IPS-18a (cell line): ENCODE results near the gene TAF11L14.
"Not testable (repeated sequence)": the region's sequence is repeated elsewhere in the genome, so short reads cannot be mapped to it uniquely, and the experiment has no call there.

ENCODE experiments used
- H3K27ac ChIP-seq: one replicate; pipeline ENCODE4 v1.5.1; 2013; ENCODE audit warnings: low read length
- H3K27me3 ChIP-seq: one replicate; pipeline ENCODE4 v1.6.1; 2013; ENCODE audit warnings: mild to moderate bottlenecking, low read length; ENCODE audit not compliant: control insufficient read depth, insufficient read depth
- H3K36me3 ChIP-seq: one replicate; pipeline ENCODE4 v1.6.1; 2013; ENCODE audit warnings: low read depth, low read length; ENCODE audit not compliant: control insufficient read depth
- H3K4me1 ChIP-seq: one replicate; pipeline ENCODE4 v1.6.1; 2013; ENCODE audit warnings: low read depth, low read length; ENCODE audit not compliant: control insufficient read depth
- H3K4me3 ChIP-seq: one replicate; pipeline ENCODE4 v1.5.1; 2013; ENCODE audit warnings: low read length
- H3K9ac ChIP-seq: one replicate; pipeline ENCODE4 v1.6.1; 2013; ENCODE audit warnings: mild to moderate bottlenecking, low read length, moderate library complexity
- H3K9me3 ChIP-seq: one replicate; pipeline ENCODE4 v1.6.1; 2013; ENCODE audit warnings: low read depth, low read length; ENCODE audit not compliant: control insufficient read depth

TAF11L14 gene

GRCh38 chr5:17634160-17634559 is at the start of gene TAF11L14:
Gene TAF11L14, plus strand, starts transcription at chr5:17634460.
- no peaks in the 10 kb centered on the region for H3K36me3 ChIP-seq
- H3K4me1 ChIP-seq: no peaks in the 10 kb centered on the region
- H3K9me3 ChIP-seq: no peaks in the 10 kb centered on the region
- no peaks in the 10 kb centered on the region for H3K27me3 ChIP-seq
- no peak within 1 kb of the TSS for H3K27ac ChIP-seq
- no peak within 1 kb of the TSS for H3K4me3 ChIP-seq
- H3K9ac ChIP-seq: no peak within 1 kb of the TSS

GRCh38 chr5:17585658-17586057 is 48.6 kb upstream of the TAF11L14 start, which contains the start of gene TAF11L7:
Gene TAF11L7, minus strand, starts transcription at chr5:17585758.
- H3K4me1 ChIP-seq, H3K9ac ChIP-seq, H3K27me3 ChIP-seq, H3K27ac ChIP-seq, H3K36me3 ChIP-seq, H3K9me3 ChIP-seq, H3K4me3 ChIP-seq: not testable (repeated sequence)

GRCh38 chr5:17590860-17591259 is 43.4 kb upstream of the TAF11L14 start, which contains the start of gene TAF11L8:
Gene TAF11L8, minus strand, starts transcription at chr5:17590960.
- H3K27me3 ChIP-seq, H3K4me3 ChIP-seq, H3K4me1 ChIP-seq, H3K9me3 ChIP-seq, H3K27ac ChIP-seq, H3K36me3 ChIP-seq, H3K9ac ChIP-seq: not testable (repeated sequence)

GRCh38 chr5:17594255-17594654 is 40.0 kb upstream of the TAF11L14 start, which contains the start of gene TAF11L9:
Gene TAF11L9, minus strand, starts transcription at chr5:17594394.
- not testable (repeated sequence) for H3K9me3 ChIP-seq, H3K36me3 ChIP-seq, H3K4me1 ChIP-seq, H3K27me3 ChIP-seq, H3K9ac ChIP-seq, H3K4me3 ChIP-seq, H3K27ac ChIP-seq

GRCh38 chr5:17597728-17598127 is 36.5 kb upstream of the TAF11L14 start, which contains the start of gene TAF11L10:
Gene TAF11L10, minus strand, starts transcription at chr5:17597828.
- H3K36me3 ChIP-seq, H3K4me1 ChIP-seq: not testable (repeated sequence)

GRCh38 chr5:17603880-17604279 is 30.4 kb upstream of the TAF11L14 start, which contains the start of gene TAF11L11:
Gene TAF11L11, plus strand, starts transcription at chr5:17604183.
- H3K27ac ChIP-seq, H3K36me3 ChIP-seq, H3K9ac ChIP-seq, H3K4me1 ChIP-seq, H3K4me3 ChIP-seq, H3K9me3 ChIP-seq, H3K27me3 ChIP-seq: not testable (repeated sequence)

More at GRCh38 chr5:17597728-17598127, 36.5 kb upstream of the TAF11L14 start, which contains the start of gene TAF11L10:
- not testable (repeated sequence) for H3K4me3 ChIP-seq, H3K9me3 ChIP-seq, H3K27ac ChIP-seq, H3K27me3 ChIP-seq, H3K9ac ChIP-seq

GRCh38 chr5:17604951-17605350 is 29.3 kb upstream of the TAF11L14 start:
- H3K9me3 ChIP-seq: no peaks in the 10 kb centered on the region
- H3K27me3 ChIP-seq: no peaks in the 10 kb centered on the region
- H3K27ac ChIP-seq: no peak overlapping the region
- H3K9ac ChIP-seq: no peak overlapping the region
- no peaks in the 10 kb centered on the region for H3K36me3 ChIP-seq
- H3K4me3 ChIP-seq: no peak overlapping the region
- no peaks in the 10 kb centered on the region for H3K4me1 ChIP-seq

- H3K27me3 ChIP-seq, H3K36me3 ChIP-seq, H3K4me3 ChIP-seq, H3K4me1 ChIP-seq, H3K9me3 ChIP-seq, H3K27ac ChIP-seq, H3K9ac ChIP-seq: not testable (repeated sequence)
Measured at GRCh38 chr5:17607461-17607860, 26.8 kb upstream of the TAF11L14 start.

GRCh38 chr5:17610092-17610491 is 24.2 kb upstream of the TAF11L14 start, which contains the start of gene TAF11L12:
Gene TAF11L12, plus strand, starts transcription at chr5:17610392.
- not testable (repeated sequence) for H3K36me3 ChIP-seq, H3K27ac ChIP-seq, H3K4me1 ChIP-seq, H3K27me3 ChIP-seq, H3K4me3 ChIP-seq, H3K9me3 ChIP-seq, H3K9ac ChIP-seq

- Histone ChIP-seq H3K27ac (no peak overlapping the region), H3K27me3 (no peaks in the 10 kb centered on the region), H3K9me3 (no peaks in the 10 kb centered on the region)
Measured at GRCh38 chr5:17614872-17615605, 19.2 kb upstream of the TAF11L14 start.

GRCh38 chr5:17619354-17619753 is 14.9 kb upstream of the TAF11L14 start:
- Histone ChIP-seq H3K9me3 (no peaks in the 10 kb centered on the region), H3K4me1 (no peaks in the 10 kb centered on the region), H3K9ac (no peak overlapping the region), H3K36me3 (no peaks in the 10 kb centered on the region), H3K4me3 (no peak overlapping the region), H3K27me3 (no peaks in the 10 kb centered on the region), H3K27ac (no peak overlapping the region)

More at GRCh38 chr5:17614872-17615605, 19.2 kb upstream of the TAF11L14 start:
- no peak overlapping the region for H3K9ac ChIP-seq
- H3K4me1 ChIP-seq: no peaks in the 10 kb centered on the region
- H3K4me3 ChIP-seq: no peak overlapping the region
- no peaks in the 10 kb centered on the region for H3K36me3 ChIP-seq

GRCh38 chr5:17620627-17621026 is 13.6 kb upstream of the TAF11L14 start:
- Histone ChIP-seq H3K4me3 (no peak overlapping the region), H3K27ac (no peak overlapping the region), H3K27me3 (no peaks in the 10 kb centered on the region), H3K4me1 (no peaks in the 10 kb centered on the region), H3K9me3 (no peaks in the 10 kb centered on the region), H3K9ac (no peak overlapping the region), H3K36me3 (no peaks in the 10 kb centered on the region)
